Measurements from ENCODE around the gene CHRNA4. TPM values are rescaled to one million over a fixed set of nuclear protein-coding genes. Genes with fewer than 3 reads are reported as not detected.

Gene CHRNA4
- polyA plus RNA-seq, 1 of the 3 experiments (the other 2 are of a cell fraction): not detected

DNA sequence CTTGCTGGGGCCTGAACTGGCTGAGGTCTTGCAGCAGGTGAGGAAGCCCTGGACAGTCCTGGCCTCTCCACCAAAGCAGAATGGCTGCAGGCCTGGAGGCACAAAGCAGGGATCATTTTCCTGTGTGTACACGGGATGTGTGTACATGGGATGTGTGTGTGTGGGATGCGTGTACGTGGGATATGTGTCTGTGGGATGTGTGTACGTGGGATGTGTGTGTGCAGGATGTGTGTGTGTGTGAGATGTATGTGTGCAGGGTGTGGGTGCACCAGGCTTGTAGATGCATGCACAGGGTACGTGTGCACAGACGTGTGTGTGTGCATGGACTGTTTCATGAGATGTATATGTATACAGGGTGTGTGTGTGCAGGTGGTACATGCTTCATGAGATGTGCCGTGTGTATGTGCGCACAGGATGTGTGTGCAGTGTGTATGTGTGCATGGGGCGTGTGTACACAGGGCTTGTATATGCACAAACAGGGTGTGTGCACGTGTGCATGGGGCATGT, 7.9 kb upstream of the CHRNA4 start (continued):
- TF ChIP-seq, protein P1, sequence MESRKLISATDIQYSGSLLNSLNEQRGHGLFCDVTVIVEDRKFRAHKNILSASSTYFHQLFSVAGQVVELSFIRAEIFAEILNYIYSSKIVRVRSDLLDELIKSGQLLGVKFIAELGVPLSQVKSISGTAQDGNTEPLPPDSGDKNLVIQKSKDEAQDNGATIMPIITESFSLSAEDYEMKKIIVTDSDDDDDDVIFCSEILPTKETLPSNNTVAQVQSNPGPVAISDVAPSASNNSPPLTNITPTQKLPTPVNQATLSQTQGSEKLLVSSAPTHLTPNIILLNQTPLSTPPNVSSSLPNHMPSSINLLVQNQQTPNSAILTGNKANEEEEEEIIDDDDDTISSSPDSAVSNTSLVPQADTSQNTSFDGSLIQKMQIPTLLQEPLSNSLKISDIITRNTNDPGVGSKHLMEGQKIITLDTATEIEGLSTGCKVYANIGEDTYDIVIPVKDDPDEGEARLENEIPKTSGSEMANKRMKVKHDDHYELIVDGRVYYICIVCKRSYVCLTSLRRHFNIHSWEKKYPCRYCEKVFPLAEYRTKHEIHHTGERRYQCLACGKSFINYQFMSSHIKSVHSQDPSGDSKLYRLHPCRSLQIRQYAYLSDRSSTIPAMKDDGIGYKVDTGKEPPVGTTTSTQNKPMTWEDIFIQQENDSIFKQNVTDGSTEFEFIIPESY (IDR thresholded peaks at IDR 0.05; ENCODE audit: borderline replicate concordance, low read depth): no peak
- TF ChIP-seq, protein P2, sequence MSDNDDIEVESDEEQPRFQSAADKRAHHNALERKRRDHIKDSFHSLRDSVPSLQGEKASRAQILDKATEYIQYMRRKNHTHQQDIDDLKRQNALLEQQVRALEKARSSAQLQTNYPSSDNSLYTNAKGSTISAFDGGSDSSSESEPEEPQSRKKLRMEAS (IDR thresholded peaks at IDR 0.05; ENCODE audit: low read depth): no peak
- TF ChIP-seq TAF1 (IDR thresholded peaks at IDR 0.05; ENCODE audit: borderline replicate concordance, low read depth, low read length) (no peak), POLR2AphosphoS5 (IDR thresholded peaks at IDR 0.05; ENCODE audit: low read depth, low read length) (no peak)

DNA sequence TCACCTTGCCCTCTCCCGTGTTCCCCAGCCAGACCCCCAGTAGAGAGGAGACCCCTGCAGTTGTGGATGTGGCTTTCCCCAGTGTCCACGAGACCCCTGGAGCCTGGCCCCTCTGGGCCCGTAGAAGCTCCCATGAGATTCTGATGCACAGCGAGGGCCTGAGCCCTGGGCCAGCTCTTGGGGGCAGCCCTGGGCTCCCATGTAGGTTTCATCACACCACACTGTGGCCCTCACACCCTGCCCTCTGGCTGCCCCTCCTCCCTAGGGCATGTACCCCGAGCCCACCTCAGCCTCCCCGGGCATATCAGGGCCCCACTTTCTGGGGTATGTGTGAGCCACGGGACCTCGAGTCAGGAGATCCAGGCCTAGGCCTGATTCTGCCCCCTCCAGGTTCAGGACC, 7.0 kb upstream of the CHRNA4 start:
- DNase-seq: no peak
- Histone ChIP-seq H3K79me2 (ENCODE audit: insufficient read depth) (no peaks in the 10 kb centered on the region), H3F3A (replicated peaks; ENCODE audit: insufficient read depth) (no peaks in the 10 kb centered on the region), H3K27me3 (ENCODE audit: insufficient read depth) (no peaks in the 10 kb centered on the region), H3K9me2 (no peaks in the 10 kb centered on the region), H2AFZ (ENCODE audit: low read depth) (no peak overlapping the region), H3K4me3 (ENCODE audit: low read depth in 2 of 2, low read length in 1 of 2) (no peak overlapping the region), H3K27ac (ENCODE audit: low read depth in 2 of 2, low read length in 1 of 2) (no peak overlapping the region), H3K9ac (no peak overlapping the region), H3K9me3 (no peaks in the 10 kb centered on the region), H4K20me1 (ENCODE audit: insufficient read depth) (no peaks in the 10 kb centered on the region), H3K4me2 (no peak overlapping the region), H3K36me3 (replicated peaks in 1 of 2; ENCODE audit: control insufficient read depth in 1 of 2, insufficient read depth in 2 of 2, low read length in 1 of 2) (no peaks in the 10 kb centered on the region), H3K4me1 (ENCODE audit: control insufficient read depth in 1 of 2, insufficient read depth in 2 of 2, low read depth in 1 of 2, low read length in 1 of 2) (peaks cover 0 to 4% of the 10 kb centered on the region in 2 experiments; a peak in 1 of 4 replicates)
- WGBS (ENCODE audit: low lambda C conversion rate): 14% methylated on average over 1 of the region's 8 CpGs
- no peak for TF ChIP-seq NRF1 (IDR thresholded peaks at IDR 0.05; ENCODE audit: low read depth, low read length)
- TF ChIP-seq RCOR1 (IDR thresholded peaks at IDR 0.05; ENCODE audit: low read length): no peak
- TF ChIP-seq, protein P3, sequence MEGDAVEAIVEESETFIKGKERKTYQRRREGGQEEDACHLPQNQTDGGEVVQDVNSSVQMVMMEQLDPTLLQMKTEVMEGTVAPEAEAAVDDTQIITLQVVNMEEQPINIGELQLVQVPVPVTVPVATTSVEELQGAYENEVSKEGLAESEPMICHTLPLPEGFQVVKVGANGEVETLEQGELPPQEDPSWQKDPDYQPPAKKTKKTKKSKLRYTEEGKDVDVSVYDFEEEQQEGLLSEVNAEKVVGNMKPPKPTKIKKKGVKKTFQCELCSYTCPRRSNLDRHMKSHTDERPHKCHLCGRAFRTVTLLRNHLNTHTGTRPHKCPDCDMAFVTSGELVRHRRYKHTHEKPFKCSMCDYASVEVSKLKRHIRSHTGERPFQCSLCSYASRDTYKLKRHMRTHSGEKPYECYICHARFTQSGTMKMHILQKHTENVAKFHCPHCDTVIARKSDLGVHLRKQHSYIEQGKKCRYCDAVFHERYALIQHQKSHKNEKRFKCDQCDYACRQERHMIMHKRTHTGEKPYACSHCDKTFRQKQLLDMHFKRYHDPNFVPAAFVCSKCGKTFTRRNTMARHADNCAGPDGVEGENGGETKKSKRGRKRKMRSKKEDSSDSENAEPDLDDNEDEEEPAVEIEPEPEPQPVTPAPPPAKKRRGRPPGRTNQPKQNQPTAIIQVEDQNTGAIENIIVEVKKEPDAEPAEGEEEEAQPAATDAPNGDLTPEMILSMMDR (IDR thresholded peaks at IDR 0.05): no peak
- TF ChIP-seq NFIC (IDR thresholded peaks at IDR 0.05; ENCODE audit: borderline replicate concordance): no peak
- TF ChIP-seq FOXJ3 (CRISPR knock-in tag; IDR thresholded peaks at IDR 0.05): no peak
- no peak for TF ChIP-seq GABPA (IDR thresholded peaks at IDR 0.05; ENCODE audit: low read depth)
- TF ChIP-seq, protein P4, sequence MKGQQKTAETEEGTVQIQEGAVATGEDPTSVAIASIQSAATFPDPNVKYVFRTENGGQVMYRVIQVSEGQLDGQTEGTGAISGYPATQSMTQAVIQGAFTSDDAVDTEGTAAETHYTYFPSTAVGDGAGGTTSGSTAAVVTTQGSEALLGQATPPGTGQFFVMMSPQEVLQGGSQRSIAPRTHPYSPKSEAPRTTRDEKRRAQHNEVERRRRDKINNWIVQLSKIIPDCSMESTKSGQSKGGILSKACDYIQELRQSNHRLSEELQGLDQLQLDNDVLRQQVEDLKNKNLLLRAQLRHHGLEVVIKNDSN (IDR thresholded peaks at IDR 0.05; ENCODE audit: borderline replicate concordance, low read depth): no peak
- no peak for TF ChIP-seq SIN3A (IDR thresholded peaks at IDR 0.05; ENCODE audit: borderline replicate concordance, low read depth, low read length)
- TF ChIP-seq, protein P2 (IDR thresholded peaks at IDR 0.05; ENCODE audit: low read depth): no peak
- no peak for TF ChIP-seq TCF12 (IDR thresholded peaks at IDR 0.05)
- ChIA-PET POLR2A (no interaction called here), CTCF (interaction anchor here (1.0 to 3.0 kb wide), 5 partner anchors 10 to 72 kb away, joined by 4 to 19 read pairs (median 10); no protein-coding TSS in a partner anchor)

All from SK-N-SH (cell line).